HG02623 (cell line): Measurements from ENCODE around the gene TIMM44.

Experiments
- ATAC-seq: cut with Tn5 transposase; IDR thresholded peaks from one replicate; pipeline ENCODE4 v1.9.1; 2021; ENCODE audit warnings: moderate library complexity; ENCODE audit not compliant: unreplicated experiment

Gene TIMM44

DNA sequence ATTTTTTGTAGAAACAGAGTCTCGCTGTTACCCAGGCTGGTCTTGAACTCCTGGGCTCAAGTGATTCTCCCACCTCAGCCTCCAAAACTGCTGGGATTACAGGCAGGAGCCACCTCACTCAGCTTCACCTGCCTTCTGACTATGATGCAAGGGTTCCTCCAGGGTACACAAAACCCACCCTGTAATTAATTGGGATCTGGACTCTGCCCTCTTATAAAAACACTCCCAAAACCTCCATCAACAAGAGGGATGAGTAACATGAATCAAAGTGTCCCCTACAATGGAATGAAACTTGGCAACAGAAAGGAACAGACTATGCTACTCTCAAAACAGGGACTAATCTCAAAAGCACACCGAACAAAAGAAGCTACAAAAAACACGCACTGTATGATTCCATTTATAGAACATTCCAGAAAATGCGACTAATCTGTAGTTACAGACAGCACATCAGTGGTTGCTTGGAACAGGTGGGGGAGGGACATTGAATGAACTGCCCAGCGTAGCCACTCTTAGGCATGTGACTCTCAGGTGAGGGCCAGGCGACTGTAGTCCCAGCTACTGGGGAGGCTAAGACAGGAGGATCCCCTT lies 66.1 kb downstream of the TIMM44 start:
- ATAC-seq = no peak
